ACHN (cell line): ENCODE results near the gene CMTM7.
"Not testable (repeated sequence)": the region's sequence is repeated elsewhere in the genome, so short reads cannot be mapped to it uniquely, and the experiment has no call there.

Experiments
- DNase-seq: peaks from one replicate; pipeline ENCODE4 v3.0.0-alpha.2; 2015
- in situ Hi-C: cut with HindIII; loops from 2 replicates; pipeline ENCODE4 v1.10.0; 2017; ENCODE audit warnings: low sequenced_read_pairs, low pct_ligation_motif_present, low pct_unique_long_range_greater_than_20kb

The CMTM7 gene

GRCh38 chr3:32469151-32469874 is 77.7 kb downstream of the CMTM7 start:
- in situ Hi-C loops, result no loop called here
- peak; percentile 2 for DNase-seq

- in situ Hi-C loops, result no loop called here
- no peak for DNase-seq
These were observed 78.7 kb downstream of the CMTM7 start for GRCh38 chr3:32470362-32470761.

GRCh38 chr3:32471246-32471645 is 79.6 kb downstream of the CMTM7 start:
- DNase-seq, result no peak
- in situ Hi-C loops, result no loop called here

- in situ Hi-C loops, DNase-seq: not testable (repeated sequence)
These were observed 80.5 kb downstream of the CMTM7 start for GRCh38 chr3:32472151-32472550.

GRCh38 chr3:32474201-32474600 is 82.5 kb downstream of the CMTM7 start:
- in situ Hi-C loops, result no loop called here
- no peak for DNase-seq

GRCh38 chr3:32480604-32481003 is 89.0 kb downstream of the CMTM7 start:
- DNase-seq, result no peak
- in situ Hi-C loops, result no loop called here

- in situ Hi-C loops, result no loop called here
- no peak for DNase-seq
These were observed 90.4 kb downstream of the CMTM7 start for GRCh38 chr3:32481791-32482631.

GRCh38 chr3:32482693-32483092 is 91.0 kb downstream of the CMTM7 start:
- in situ Hi-C loops, result no loop called here
- no peak for DNase-seq

- in situ Hi-C loops, result no loop called here
- DNase-seq, result no peak
These were observed 92.1 kb downstream of the CMTM7 start for GRCh38 chr3:32483772-32484171.

GRCh38 chr3:32484436-32484835 is 92.8 kb downstream of the CMTM7 start:
- no peak for DNase-seq
- in situ Hi-C loops, result no loop called here

- DNase-seq, result no peak
- in situ Hi-C loops, result no loop called here
These were observed 96.3 kb downstream of the CMTM7 start for GRCh38 chr3:32487781-32488473.

GRCh38 chr3:32488474-32489008 is 96.9 kb downstream of the CMTM7 start:
- in situ Hi-C loops, result no loop called here
- DNase-seq, result no peak

GRCh38 chr3:32492684-32493436 is 101.2 kb downstream of the CMTM7 start:
- in situ Hi-C loops, result no loop called here
- no peak for DNase-seq

- DNase-seq, result peak; percentile 5
- in situ Hi-C loops, result no loop called here
These were observed 102.1 kb downstream of the CMTM7 start for GRCh38 chr3:32493437-32494414.

GRCh38 chr3:32495085-32495484 is 103.4 kb downstream of the CMTM7 start:
- in situ Hi-C loops, result no loop called here
- no peak for DNase-seq

- in situ Hi-C loops, result no loop called here
These were observed 104.0 kb downstream of the CMTM7 start for GRCh38 chr3:32495609-32496008.

GRCh38 chr3:32498252-32498651 is 106.6 kb downstream of the CMTM7 start:
- in situ Hi-C loops, result no loop called here
- no peak for DNase-seq

More at GRCh38 chr3:32495609-32496008, 104.0 kb downstream of the CMTM7 start:
- no peak for DNase-seq
